Lower leg skin (tissue), 3 donors: ENCODE measurements around the gene CCM2.

ENCODE experiments used
- POLR2A ChIP-seq, 2 donors: fragments of 450-650 bp; IDR thresholded peaks; one replicate each; pipeline ENCODE4 v1.6.1; 2016 to 2017; ENCODE audit warnings: antibody characterized with exemption in 2 of 2, mild to moderate bottlenecking in 1 of 2, moderate library complexity in 1 of 2
- TF ChIP-seq, protein P1 (sequence below), 3 donors: fragments of 450-650 bp; IDR thresholded peaks; one replicate each; pipeline ENCODE4 v1.5.1; 2016; ENCODE audit warnings: antibody characterized with exemption in 3 of 3, mild to moderate bottlenecking in 3 of 3, moderate library complexity in 2 of 3

DNA sequence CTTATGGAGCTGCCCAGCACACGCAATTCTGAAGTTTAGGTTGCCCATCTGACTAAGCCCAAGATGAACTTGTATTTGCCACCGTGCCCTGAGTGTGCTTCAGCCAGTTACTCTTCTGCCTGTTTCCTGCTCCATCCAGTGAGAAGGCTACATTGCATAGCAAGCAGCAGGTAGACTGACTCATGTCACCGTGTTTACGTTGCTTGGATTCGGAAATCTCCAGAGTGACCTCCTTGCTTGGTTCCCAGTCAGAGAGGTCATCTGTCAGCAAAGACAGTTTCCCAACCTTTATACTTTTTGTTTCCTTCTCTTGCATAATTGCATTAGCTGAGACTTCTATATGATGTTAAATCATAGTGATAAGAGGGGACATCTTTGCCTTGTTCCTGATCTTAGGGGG lies 57.9 kb downstream of the CCM2 start:
- TF ChIP-seq, protein P1, sequence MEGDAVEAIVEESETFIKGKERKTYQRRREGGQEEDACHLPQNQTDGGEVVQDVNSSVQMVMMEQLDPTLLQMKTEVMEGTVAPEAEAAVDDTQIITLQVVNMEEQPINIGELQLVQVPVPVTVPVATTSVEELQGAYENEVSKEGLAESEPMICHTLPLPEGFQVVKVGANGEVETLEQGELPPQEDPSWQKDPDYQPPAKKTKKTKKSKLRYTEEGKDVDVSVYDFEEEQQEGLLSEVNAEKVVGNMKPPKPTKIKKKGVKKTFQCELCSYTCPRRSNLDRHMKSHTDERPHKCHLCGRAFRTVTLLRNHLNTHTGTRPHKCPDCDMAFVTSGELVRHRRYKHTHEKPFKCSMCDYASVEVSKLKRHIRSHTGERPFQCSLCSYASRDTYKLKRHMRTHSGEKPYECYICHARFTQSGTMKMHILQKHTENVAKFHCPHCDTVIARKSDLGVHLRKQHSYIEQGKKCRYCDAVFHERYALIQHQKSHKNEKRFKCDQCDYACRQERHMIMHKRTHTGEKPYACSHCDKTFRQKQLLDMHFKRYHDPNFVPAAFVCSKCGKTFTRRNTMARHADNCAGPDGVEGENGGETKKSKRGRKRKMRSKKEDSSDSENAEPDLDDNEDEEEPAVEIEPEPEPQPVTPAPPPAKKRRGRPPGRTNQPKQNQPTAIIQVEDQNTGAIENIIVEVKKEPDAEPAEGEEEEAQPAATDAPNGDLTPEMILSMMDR (IDR thresholded peaks at IDR 0.05), result no peak
- no peak for TF ChIP-seq POLR2A (IDR thresholded peaks at IDR 0.05)
